NCI-H2227 treated with DMSO at 0.1 percent for 48 hours (cell line): ENCODE results near the gene TMEM167B.

ENCODE experiments used
- DNase-seq: peaks from one replicate; lab custom pipeline; 2025; lab: John Stamatoyannopoulos, UW

Gene TMEM167B

GRCh38 chr1:109083501-109083900, 7.1 kb upstream of the TMEM167B start:
- DNase-seq, result no peak

GRCh38 chr1:109083923-109084322, 6.6 kb upstream of the TMEM167B start:
- DNase-seq, result no peak

DNA sequence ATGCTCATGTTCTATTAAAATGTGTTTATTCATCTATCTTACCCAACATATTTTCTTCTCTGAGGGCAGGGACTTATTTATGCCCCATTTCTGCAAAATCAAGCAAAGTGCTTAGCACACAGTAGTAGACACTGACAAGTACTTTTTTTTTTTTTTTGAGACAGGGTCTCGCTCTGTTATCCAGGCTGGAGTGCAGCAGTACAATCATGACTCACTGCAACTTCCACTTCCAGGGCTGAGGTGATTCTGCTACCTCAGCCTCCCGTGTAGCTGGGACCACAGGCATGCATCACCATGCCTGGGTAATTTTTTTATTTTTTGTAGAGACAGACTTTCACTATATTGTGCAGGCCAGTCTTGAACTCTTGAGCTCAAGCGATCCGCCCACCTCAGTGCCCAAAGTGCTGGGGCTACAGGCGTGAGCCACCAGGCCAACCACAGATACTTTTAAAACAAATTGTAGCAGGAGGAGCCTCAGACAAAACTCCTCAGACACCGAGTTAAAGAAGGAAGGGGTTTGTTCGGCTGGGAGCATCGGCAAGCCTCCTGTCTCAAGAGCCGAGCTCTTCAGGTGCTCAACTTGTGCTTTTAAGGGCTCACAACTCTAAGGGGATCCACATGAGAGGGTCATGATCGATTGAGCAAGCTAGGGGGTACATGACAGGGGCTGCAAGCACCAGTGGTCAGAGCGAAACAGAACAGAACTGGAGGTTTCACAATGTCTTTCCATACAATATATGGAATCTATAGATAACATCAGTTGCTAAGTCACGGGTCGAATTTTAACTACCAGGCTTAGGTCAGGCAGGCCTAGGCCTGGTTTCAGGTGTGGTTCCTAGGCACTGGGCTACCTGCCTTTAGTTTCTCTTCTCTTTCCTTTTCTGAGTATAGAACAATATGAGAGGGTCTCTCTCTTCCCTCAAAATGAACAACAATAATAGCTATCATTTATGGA, 5.7 kb upstream of the TMEM167B start:
- DNase-seq, result no peak

DNA sequence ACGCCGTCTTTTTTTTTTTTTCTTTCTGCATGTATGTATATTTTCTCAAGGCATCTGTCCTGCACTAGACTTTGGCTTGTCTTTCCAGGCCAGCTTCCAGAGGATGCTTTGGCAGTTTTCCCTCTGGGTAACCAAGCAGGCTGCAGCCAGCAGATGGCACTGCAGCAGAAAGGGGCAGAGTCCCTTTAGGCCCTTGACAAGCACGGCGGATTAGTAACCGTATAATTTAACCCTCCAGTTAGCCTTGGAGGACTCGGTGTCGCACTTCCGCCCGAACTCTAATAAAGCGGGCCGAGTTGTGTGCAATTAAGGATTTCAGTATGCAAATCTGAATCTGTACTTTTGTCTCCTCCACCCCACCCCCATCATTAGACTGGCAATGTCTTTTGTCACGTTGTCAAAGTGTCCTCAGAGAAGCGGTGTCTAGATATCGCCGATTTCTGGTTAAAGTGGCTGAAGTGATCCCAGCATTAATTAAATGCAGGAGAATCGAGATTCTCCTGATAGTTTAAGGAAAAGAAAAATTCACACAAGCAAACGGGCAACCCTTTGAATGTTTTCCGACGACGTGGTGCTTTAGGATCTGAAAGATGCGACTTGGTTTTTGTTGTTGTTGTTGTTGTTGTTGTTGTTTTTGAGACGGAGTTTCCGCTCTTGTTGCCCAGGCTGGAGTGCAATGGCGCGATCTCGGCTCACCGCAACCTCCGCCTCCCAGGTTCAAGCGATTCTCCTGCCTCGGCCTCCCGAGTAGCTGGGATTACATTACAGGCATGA, 1.1 kb upstream of the TMEM167B start:
- peak; percentile 80 for DNase-seq

DNA sequence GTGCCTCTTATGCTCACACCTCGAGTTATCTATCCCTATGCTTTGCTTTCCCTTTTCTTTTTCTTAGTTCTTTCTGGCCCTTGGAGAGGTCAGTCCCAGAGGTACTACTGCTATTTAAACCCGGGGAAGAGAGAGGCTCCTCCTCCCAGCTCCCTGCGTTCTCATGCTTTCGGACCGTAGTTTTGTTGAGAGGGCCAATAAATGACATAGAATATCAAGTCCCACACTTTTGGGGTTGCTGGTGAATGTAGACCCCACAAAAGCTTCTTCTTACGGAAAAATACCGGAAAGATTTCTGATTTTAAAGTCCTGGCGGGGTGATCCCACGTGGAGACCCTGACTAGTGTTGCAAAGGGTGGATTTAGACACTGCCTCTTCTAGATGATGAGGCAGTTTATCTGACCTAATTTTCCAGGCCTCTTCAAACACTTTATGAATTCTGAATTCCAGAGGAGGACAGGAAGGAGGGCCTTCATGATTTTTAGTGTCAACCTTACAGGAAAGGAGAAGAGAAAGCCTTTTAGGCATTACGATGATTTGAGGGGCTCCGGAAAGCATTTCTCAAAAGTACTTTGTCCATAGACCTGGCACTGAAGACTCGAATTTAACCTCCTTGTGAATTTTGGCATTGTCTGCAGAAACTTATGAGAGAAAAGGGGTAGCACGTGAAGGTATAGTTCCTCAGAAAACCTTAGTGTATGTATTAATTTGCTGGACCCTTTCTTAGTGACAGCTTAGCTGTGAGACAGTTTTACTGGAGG, 694 bp downstream of the TMEM167B start:
- DNase-seq, result peak; percentile 70

DNA sequence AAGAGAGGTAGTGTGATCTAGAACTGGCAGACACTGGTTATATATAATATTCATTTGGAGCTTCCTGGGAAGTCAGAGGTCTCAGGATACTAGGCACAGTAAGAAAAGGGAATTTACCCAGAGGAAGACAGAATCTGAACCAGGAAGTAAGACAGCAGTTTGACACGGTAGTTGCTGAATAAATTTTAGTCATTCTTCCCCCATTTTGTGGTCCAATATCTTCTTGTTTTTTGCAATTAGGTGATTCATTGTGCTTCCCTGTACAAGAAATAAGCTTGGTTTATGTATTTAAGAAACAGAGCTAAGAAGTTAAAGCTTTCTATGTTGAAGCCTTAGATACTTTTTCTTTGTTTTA, 1.3 kb downstream of the TMEM167B start:
- no peak for DNase-seq

GRCh38 chr1:109094377-109094803, 3.8 kb downstream of the TMEM167B start:
- peak; percentile 84 for DNase-seq

- DNase-seq, result no peak
Observed at GRCh38 chr1:109094871-109095270, 4.3 kb downstream of the TMEM167B start.

DNA sequence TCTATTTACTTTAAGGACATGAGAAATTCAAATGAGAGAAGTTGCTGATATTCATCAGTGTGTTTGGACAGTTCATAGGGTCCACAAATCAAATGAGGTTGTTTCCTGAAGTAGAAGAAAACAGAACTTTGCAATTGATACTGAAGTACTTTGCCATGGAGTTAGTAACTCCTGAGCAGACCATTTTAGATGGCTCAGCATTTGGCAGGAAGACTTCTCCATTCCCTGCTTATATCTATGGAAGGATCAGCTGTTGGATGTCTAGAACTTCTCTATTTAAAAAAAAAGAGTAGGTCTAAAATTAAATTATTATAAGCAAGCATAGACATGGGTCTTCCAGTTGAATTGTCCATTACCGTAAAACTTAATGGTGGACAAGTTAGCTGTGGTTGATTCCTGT, 5.1 kb downstream of the TMEM167B start:
- DNase-seq, result no peak

- DNase-seq, result no peak
Observed at GRCh38 chr1:109096120-109096519, 5.6 kb downstream of the TMEM167B start.

- peak; percentile 95 for DNase-seq
Observed at GRCh38 chr1:109099938-109100773, 9.6 kb downstream of the TMEM167B start.

GRCh38 chr1:109104364-109105151, 14.0 kb downstream of the TMEM167B start:
- DNase-seq, result no peak

DNA sequence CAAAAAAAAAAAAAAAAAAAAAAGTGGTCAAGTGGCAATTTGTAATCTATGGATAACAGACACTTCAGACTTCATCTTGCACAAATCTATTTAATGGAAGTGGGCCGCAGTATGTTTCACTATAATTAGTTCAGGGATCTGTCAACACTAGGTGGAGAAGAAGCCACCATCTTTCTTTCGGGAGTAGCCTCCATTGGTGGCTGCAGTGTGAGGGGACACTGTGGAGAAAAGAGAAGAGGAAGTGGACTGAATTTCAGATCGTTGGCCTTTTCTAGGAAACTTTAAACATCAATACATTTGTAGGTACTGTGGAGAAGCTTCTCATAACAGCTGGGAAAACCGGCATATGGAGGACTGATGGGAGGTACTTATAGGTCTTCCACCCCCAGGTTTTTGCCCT, 15.3 kb downstream of the TMEM167B start:
- DNase-seq, result no peak

DNA sequence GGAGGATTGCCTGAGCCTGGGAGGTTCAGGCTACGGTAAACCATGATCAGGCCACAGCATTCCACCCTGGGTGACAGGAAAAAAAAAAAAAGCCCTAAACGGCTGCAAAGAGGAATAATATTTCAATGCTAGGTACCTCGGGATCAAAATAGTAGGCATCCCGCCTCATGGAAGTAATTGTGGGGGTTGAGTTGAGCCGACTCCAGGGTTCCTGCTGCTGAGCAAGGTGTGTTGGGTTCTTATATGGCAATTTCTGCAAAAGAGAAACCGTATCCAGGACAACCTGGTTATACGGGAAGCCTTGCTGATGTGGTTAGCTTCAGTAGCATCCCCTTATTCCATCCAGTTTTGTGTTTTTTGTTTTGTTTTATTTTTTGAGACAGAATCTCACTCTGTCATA, 17.2 kb downstream of the TMEM167B start:
- no peak for DNase-seq

GRCh38 chr1:109109906-109110305, 19.3 kb downstream of the TMEM167B start:
- DNase-seq, result no peak

DNA sequence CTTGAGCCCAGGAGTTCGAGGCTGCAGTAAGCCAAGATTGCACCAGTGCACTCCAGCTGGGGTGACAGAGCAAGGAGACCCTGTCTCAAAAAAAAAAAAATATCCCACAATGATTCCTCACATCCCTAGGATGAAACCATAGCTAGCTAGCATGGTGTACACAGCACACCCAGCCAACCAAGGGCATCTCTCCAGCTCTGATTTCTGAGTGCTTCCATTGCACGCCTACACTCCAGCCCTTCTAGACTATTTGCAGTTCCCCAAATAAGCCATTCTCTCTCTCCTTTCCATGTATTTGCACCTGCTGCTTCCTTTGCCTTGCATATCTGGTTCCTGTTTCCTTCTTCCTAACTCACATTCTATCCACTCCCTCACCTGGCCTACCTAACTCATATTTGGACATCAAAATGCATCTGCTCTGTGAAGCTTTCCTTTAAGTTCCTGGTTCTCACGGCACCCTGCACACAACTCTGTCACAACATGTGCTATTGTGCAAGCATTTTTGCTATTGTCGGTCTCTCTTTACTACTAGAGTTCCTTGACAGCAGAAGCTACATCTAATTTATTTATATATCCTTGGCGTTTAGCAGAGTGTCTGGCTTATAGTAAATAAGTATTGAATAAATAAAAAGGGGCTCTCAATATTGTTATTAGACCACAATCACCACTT, 21.0 kb downstream of the TMEM167B start:
- DNase-seq, result no peak

DNA sequence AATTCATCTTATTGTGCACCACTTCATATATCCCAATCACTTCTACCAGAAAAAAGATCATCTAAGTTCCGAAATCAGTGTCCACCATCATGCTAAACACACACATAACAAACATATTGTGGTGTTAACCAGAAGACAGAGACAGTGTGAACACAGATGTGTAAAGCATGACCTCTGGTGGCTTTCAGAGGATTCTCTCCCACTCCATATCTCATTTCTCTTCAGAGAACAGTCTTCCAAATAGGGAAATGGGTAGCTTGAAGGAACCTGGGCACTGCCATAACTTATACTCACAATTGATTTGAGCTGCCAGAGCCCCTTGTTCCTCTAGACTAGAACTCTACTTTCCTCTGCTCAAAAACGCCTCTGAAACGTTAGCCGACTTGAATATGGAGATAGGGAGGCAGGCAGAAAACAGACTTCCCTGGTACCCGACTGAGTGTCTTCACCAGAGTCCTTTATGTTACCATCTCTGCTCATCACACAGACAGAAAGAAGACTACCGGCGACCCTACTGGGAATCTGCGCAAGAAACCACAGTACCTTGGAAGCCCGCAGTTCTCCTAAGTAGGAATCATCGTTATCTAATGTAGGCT, 21.6 kb downstream of the TMEM167B start:
- peak; percentile 56 for DNase-seq

DNA sequence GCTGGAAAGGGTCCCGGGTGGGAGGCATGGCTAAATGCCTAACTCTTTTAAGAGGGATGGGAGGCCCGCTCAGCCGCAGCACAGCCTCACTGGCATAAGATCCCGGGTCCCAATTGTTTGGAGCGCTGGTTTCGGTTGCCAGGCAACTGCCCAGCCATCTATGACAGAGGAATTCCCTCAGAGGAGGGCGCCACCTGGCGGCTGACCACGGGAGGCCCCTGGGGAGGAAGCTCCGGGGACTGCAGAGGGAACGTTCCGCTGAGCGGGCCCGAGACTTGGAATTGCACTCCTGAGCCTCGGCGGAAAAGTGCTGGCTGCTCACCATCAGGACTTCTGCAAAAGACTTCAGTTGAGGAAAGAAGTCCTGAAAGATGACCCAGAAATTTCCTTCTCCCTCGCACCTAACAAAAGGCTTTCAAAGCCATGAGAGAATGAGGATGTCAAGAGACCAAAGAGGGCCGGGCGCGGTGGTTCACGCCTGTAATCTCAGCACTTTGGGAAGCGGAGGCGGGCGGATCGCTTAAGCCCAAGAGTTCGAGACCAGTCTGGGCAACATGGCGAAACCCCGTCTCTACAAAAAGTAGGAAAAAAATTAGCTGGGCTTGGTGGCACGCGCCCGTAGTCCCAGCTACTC, 22.2 kb downstream of the TMEM167B start:
- peak; percentile 92 for DNase-seq
